ENCODE data around the gene RPL39.
A peak's percentile ranks its signal among the peaks of the same experiment; 100 is the strongest.
"Not testable (repeated sequence)": the region's sequence is repeated elsewhere in the genome, so short reads cannot be mapped to it uniquely, and the experiment has no call there.

Gene RPL39

DNA sequence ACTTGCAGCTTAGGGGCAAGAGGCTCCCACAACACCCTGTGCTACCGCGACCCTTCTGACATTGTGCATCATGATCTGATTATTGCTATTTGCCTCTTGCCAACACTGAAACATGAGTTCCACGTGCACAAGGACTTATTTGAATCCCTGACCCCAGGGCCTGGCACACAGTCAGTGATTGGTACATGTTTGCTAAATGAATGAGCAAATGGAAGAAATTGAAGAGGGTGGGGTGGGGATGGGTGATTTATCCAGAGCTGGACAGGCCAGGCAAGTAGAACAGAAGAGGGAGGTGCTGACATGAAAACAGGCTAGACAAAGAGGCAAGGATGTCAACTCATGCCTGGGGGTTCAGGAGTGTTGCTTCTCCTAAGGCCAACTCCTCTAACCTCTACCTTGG lies 24.9 kb upstream of the RPL39 start:
- no peak for TF ChIP-seq CTCF (IDR thresholded peaks at IDR 0.05; ENCODE audit: control insufficient read depth, insufficient read depth, low read depth, low read length, missing control alignments)
- no peak overlapping the region for H3K4me3 ChIP-seq (ENCODE audit: control insufficient read depth, low read depth, low read length)
- no peak for DNase-seq (ENCODE audit: low read depth)

GRCh38 chrX:119809185-119809666 lies 17.8 kb upstream of the RPL39 start:
- TF ChIP-seq CTCF (IDR thresholded peaks at IDR 0.05; ENCODE audit: control insufficient read depth, insufficient read depth, low read depth, low read length, missing control alignments) = no peak
- DNase-seq (ENCODE audit: low read depth) = no peak

DNA sequence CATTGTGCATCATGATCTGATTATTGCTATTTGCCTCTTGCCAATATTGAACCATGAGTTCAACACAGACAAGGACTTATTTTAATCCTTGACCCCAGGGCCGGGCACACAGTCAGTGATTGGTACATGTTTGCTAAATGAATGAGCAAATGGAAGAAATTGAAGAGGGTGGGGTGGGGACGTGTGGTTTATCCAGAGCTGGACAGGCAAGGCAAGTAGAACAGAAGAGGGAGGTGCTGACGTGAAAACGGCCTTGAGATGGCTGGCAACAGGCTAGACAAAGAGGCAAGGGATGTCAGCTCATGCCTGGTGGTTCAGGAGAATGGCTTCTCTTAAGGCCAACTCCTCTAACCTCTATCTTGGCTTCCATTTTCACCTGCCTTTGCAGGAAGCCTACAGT lies 17.0 kb upstream of the RPL39 start:
- DNase-seq (ENCODE audit: low read depth); H3K4me3 ChIP-seq (ENCODE audit: control insufficient read depth, low read depth, low read length): not testable (repeated sequence)

More at GRCh38 chrX:119809185-119809666, 17.8 kb upstream of the RPL39 start:
- H3K4me3 ChIP-seq (ENCODE audit: control insufficient read depth, low read depth, low read length) = no peak overlapping the region

- TF ChIP-seq CTCF (IDR thresholded peaks at IDR 0.05; ENCODE audit: control insufficient read depth, insufficient read depth, low read depth, low read length, missing control alignments) = no peak
- no peak overlapping the region for H3K4me3 ChIP-seq (ENCODE audit: control insufficient read depth, low read depth, low read length)
- DNase-seq (ENCODE audit: low read depth) = no peak
These were observed 11.1 kb upstream of the RPL39 start for GRCh38 chrX:119802546-119802945.

DNA sequence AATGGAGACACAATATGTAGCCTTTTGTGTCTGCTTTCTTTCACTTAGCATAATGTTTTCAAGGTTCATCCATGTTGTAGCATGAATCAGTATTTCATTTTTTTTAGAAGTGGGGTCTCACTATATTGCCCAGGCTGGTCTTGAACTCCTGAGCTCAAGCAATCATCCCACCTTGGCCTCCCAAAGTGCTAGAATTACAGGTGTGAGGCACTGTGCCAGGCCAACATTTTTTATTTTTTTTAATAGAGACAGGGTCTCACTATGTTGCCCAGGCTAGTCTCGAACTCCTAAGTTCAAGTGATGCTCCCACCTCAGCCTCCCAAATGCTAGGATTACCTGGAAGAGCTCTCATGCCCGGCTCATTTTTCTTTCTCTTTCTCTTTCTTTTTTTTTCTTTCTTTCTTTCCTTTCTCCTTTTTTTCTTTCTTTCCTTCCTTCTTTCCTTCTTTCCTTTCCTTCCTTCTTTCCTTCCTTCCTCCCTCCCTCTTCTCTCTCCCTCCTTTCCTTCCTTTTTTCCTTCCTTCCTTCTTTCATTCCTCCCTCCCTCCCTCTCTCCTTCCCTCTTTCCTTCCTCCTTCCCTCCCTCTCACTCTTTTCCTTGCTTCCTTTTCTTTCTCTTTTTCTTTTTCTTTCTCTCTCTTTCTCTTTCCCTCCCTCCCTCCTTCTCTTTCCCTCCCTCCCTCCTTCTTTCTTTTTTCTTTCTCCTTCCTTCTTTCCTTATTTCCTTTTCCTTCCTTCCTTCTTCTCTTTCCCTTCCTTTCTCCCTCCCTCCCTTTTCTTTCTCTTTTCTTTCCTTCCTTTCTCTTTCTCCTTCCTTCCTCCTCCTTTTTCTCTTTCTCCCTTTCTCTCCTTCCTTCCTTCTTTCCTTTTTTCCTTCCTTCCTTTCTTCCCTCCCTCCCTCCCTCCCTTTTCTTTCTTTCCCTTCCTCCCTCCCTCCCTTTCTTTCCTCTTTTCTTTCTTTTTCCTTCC lies 10.1 kb upstream of the RPL39 start:
- DNase-seq (ENCODE audit: low read depth) = no peak
- H3K4me3 ChIP-seq (ENCODE audit: control insufficient read depth, low read depth, low read length) = no peak overlapping the region
- TF ChIP-seq CTCF (IDR thresholded peaks at IDR 0.05; ENCODE audit: control insufficient read depth, insufficient read depth, low read depth, low read length, missing control alignments) = no peak

DNA sequence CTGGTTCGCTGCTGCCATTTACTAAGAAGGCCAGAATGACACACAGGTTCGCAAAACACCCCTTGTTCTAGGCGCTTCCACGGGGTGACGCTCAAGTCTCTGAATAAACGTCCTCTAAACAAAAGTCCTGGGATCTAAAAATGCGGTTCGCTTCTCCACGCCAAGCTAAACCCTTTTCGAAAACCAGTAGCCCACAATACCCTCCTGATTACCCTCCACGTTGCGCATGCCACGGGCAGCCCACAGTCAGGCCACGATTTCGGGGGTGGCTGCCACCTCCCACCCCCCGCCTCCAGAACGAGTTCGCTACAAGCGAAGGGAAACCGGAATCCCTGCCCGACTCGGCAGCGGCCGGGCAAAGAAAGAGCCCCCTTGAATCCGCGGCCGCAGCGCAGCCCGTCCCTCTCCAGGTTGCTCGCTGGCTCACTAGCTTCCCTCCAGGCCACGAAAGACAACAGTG lies 423 bp downstream of the RPL39 start:
- DNase-seq (ENCODE audit: low read depth) = no peak
- TF ChIP-seq CTCF (IDR thresholded peaks at IDR 0.05; ENCODE audit: control insufficient read depth, insufficient read depth, low read depth, low read length, missing control alignments) = no peak
- peak overlapping the region; percentile 88 for H3K4me3 ChIP-seq (ENCODE audit: control insufficient read depth, low read depth, low read length)

DNA sequence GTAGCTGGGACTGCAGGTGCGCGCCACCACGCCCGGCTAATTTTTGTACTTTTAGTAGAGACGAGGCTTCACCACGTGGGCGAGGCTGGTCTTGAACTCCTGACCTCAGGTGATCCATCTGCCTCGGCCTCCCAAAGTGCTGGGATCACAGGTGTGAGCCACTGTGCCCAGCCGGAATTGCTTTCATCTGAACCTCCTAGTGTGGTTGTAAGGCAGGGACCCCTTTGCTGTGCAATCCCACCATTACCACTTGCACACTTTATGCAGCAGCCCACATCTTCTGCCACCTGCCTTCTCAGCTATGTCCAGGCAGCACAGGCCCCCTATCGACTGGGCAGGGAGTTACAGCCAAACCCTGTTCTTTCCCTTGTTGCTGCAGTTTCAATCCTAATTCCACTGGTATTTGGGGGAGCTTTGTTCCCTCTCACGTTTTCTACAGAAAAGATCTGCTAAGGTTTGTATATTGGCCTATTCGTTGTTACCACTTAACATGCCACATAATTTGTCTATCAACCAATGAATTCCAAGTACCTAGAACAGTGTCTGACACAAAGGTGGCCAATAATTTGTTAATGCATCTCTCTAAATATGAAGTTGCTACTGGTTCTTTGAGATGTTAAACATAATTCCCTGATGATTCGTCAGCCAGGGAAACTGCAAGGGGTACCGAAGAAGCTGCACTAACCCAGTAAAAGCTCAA lies 6.5 kb downstream of the RPL39 start:
- no peak for DNase-seq (ENCODE audit: low read depth)
- H3K4me3 ChIP-seq (ENCODE audit: control insufficient read depth, low read depth, low read length) = no peak overlapping the region
- TF ChIP-seq CTCF (IDR thresholded peaks at IDR 0.05; ENCODE audit: control insufficient read depth, insufficient read depth, low read depth, low read length, missing control alignments) = peak; percentile 64
